K562 (cell line): ENCODE results near the gene SLC38A7. TPM values are rescaled to one million over a fixed set of nuclear protein-coding genes. Genes with fewer than 3 reads are reported as not detected.

Source experiments
- ATAC-seq: fragments of 200-7000 bp; cut with Tn5 transposase; 3 replicates; pipeline ENCODE4 v1.9.1; 2020; ENCODE audit warnings: moderate library complexity
- BruUV-seq: library from RNA; stranded (reverse); fragments of 400-500 nt; replicated peaks from 2 replicates; lab custom pipeline; 2021; lab: Mats Ljungman, UMichigan
- CTCF ChIA-PET: fragments of 300-600 bp; formaldehyde crosslinking; extraction: SDS; loops from one replicate; lab custom pipeline; 2021; ENCODE audit warnings: low intra/inter-chr PET ratio; lab: Yijun Ruan, JAX
- POLR2A ChIA-PET: fragments of 300-600, 350-650 bp; sonication (Branson Sonifier 250); formaldehyde crosslinking; extraction: SDS; loops from one replicate; lab custom pipeline; 2021; ENCODE audit warnings: antibody characterized with exemption, inconsistent platforms; lab: Yijun Ruan, JAX
- DNase-seq, 4 experiments: peaks; one replicate each; pipeline versions ENCODE4 v3.0.0 to v3.0.0-alpha.2; 2011 to 2018; ENCODE audit warnings: low spot score in 3 of 4, mixed read lengths in 3 of 4; ENCODE audit errors: extremely low read depth in 1 of 4
- FAIRE-seq: peaks from 2 replicates; lab custom pipeline; 2011; peaks lifted over from hg19 to GRCh38; lab: Jason Lieb, UNC
- H2AFZ ChIP-seq: 2 replicates; pipeline ENCODE4 v1.6.0; 2011; ENCODE audit warnings: low read depth, low read length, control low read depth, inconsistent platforms
- H3K27ac ChIP-seq: fragments of 200-600 bp; 3 replicates; pipeline ENCODE4 v1.8.0; 2011; ENCODE audit warnings: low read depth, mild to moderate bottlenecking, control low read depth, inconsistent platforms, low read length, moderate library complexity, mixed read lengths; ENCODE audit errors: extremely low read depth
- H3K27me3 ChIP-seq, 2 experiments: fragments of 300-600 bp in 1 of 2; 2 replicates in 1 of 2; 3 replicates in 1 of 2; pipeline versions ENCODE4 v1.6.0 to v1.8.0; 2011; ENCODE audit warnings: inconsistent platforms in 2 of 2, low read length in 2 of 2, mild to moderate bottlenecking in 1 of 2, mixed read lengths in 1 of 2, moderate library complexity in 1 of 2; ENCODE audit not compliant: control insufficient read depth in 2 of 2, insufficient read depth in 2 of 2
- H3K36me3 ChIP-seq: fragments of 300-600 bp; 3 replicates; pipeline ENCODE4 v1.8.0; 2011; ENCODE audit warnings: mild to moderate bottlenecking, low read length, inconsistent platforms; ENCODE audit not compliant: control insufficient read depth, insufficient read depth
- H3K4me1 ChIP-seq, 2 experiments: fragments of 200-600 bp in 1 of 2; replicated peaks in 1 of 2; 2 replicates in 1 of 2; 3 replicates in 1 of 2; pipeline versions ENCODE4 v1.5.1 to v1.8.0; 2011; ENCODE audit warnings: inconsistent platforms in 2 of 2, low read length in 2 of 2, mild to moderate bottlenecking in 1 of 2, mixed read lengths in 1 of 2, moderate library complexity in 1 of 2; ENCODE audit not compliant: control insufficient read depth in 2 of 2, insufficient read depth in 2 of 2
- H3K4me2 ChIP-seq: 2 replicates; pipeline ENCODE4 v1.6.1; 2011; ENCODE audit warnings: low read length, control low read depth, inconsistent platforms, mixed read lengths; ENCODE audit not compliant: insufficient read depth
- H3K4me3 ChIP-seq: fragments of 200-600 bp; sonication (generic), shearing (Covaris generic); 2 replicates; pipeline ENCODE4 v1.5.1; 2016; ENCODE audit warnings: control low read depth, inconsistent platforms
- H3K79me2 ChIP-seq: fragments of 200-600 bp; 3 replicates; pipeline ENCODE4 v1.8.0; 2011; ENCODE audit warnings: low read length, inconsistent platforms; ENCODE audit not compliant: control insufficient read depth, insufficient read depth
- H3K9ac ChIP-seq, 2 experiments: 2 replicates each; pipeline versions ENCODE4 v1.6.0 to v1.6.1; 2011; ENCODE audit warnings: low read depth in 2 of 2, low read length in 2 of 2, control low read depth in 1 of 2, inconsistent platforms in 1 of 2, mild to moderate bottlenecking in 1 of 2, mixed read lengths in 1 of 2; ENCODE audit not compliant: insufficient read depth in 1 of 2
- H3K9me1 ChIP-seq: one replicate; pipeline ENCODE4 v1.6.0; 2011; ENCODE audit warnings: inconsistent platforms, mild to moderate bottlenecking, low read length, moderate library complexity; ENCODE audit not compliant: control insufficient read depth, insufficient read depth
- H3K9me3 ChIP-seq: replicated peaks from 2 replicates; pipeline ENCODE4 v1.5.1; 2011; ENCODE audit warnings: low read depth, low read length, inconsistent platforms; ENCODE audit not compliant: control insufficient read depth, insufficient read depth
- H4K20me1 ChIP-seq: replicated peaks from 2 replicates; pipeline ENCODE4 v1.6.1; 2011; ENCODE audit warnings: low read length, inconsistent platforms, mixed read lengths; ENCODE audit not compliant: control insufficient read depth, insufficient read depth
- ELK1 ChIP-seq: sonication (generic); formaldehyde crosslinking; IDR thresholded peaks from 2 replicates; pipeline ENCODE4 v1.8.1; 2022; ENCODE audit warnings: missing genetic modification reagents
- FOXJ2 ChIP-seq: fragments of 200-800 bp; sonication (Bioruptor generic); IDR thresholded peaks from 2 replicates; pipeline ENCODE4 v1.6.1; 2016; ENCODE audit warnings: missing genetic modification characterization, missing compliant biosample characterization
- GATA2 ChIP-seq: sonication (generic); formaldehyde crosslinking; IDR thresholded peaks from 2 replicates; pipeline ENCODE4 v1.4.0; 2020; ENCODE audit warnings: mild to moderate bottlenecking, missing genetic modification reagents
- GTF2E2 ChIP-seq: fragments of 200-800 bp; sonication (Bioruptor generic); IDR thresholded peaks from 2 replicates; pipeline ENCODE4 v1.6.1; 2016; ENCODE audit warnings: missing genetic modification characterization, missing compliant biosample characterization
- HMBOX1 ChIP-seq: sonication (generic); IDR thresholded peaks from 2 replicates; pipeline ENCODE4 v1.6.1; 2016
- HNRNPH1 ChIP-seq: fragments of 200-400 bp; formaldehyde crosslinking; optimal IDR thresholded peaks from 2 replicates; pipeline ENCODE3; 2017; ENCODE audit warnings: low read depth, mild to moderate bottlenecking, low read length, moderate library complexity
- RBM39 ChIP-seq: fragments of 200-400 bp; formaldehyde crosslinking; optimal IDR thresholded peaks from 2 replicates; pipeline ENCODE3; 2018; ENCODE audit warnings: low read depth, low read length
- SRF ChIP-seq, 2 experiments: fragments of 250-450, 450-650 bp in 1 of 2; sonication (Bioruptor Pico) in 1 of 2; sonication (generic) in 1 of 2; formaldehyde crosslinking; IDR thresholded peaks; 2 replicates each; pipeline versions ENCODE4 v1.5.0 to v1.5.1; 2020 to 2022; ENCODE audit warnings: mild to moderate bottlenecking in 1 of 2, missing genetic modification reagents in 1 of 2
- TRIM24 ChIP-seq, 2 experiments: fragments of 450-650 bp; IDR thresholded peaks; 2 replicates each; pipeline ENCODE4 v1.6.1; 2016
- WGBS: fragments of 100-300 bp; shearing (Covaris generic); methylation state at CpG from one replicate; pipeline ENCODE4 v1.1.6; 2016; ENCODE audit warnings: low coverage, mixed read lengths; ENCODE audit not compliant: insufficient coverage; ENCODE audit errors: missing lambda C conversion rate; 5-methylcytosine and 5-hydroxymethylcytosine counted together
- in situ Hi-C: fragments of 300-500 bp; cut with MboI; formaldehyde crosslinking; loops from 4 replicates; pipeline ENCODE4 v1.15.0; 2018; ENCODE audit warnings: inconsistent platforms, mixed read lengths
- intact Hi-C: fragments of 100-400 bp; cut with micrococcal nuclease; formaldehyde crosslinking; loops from 2 replicates; pipeline ENCODE4 v1.14.2; 2022
- polyA plus RNA-seq, 8 experiments: library from polyadenylated mRNA; depleted of rRNA in 4 of 8; stranded (reverse) in 5 of 8; unstranded in 3 of 8; fragments of >200 nt; fragmentation: Nextera tagmentation in 2 of 8; fragmentation: Illumina TruSeq in 1 of 8; extraction: Ambion mirVana in 2 of 8; extraction: Trizol in 1 of 8; gene quantifications; 2 replicates each; pipeline versions ENCODE4 v1.2.1 to v1.2.3, GENCODE V29; 2011 to 2014; ENCODE audit warnings: inconsistent platforms in 1 of 8, missing spikeins in 1 of 8
- total RNA-seq, 7 experiments: library from RNA; depleted of rRNA in 6 of 7; stranded (reverse); fragments of >200 nt in 6 of 7; fragmentation: Illumina TruSeq in 2 of 7; extraction: Trizol in 2 of 7; gene quantifications; 2 replicates each; pipeline versions ENCODE4 v1.2.1 to v1.2.3, GENCODE V29; 2011 to 2021; ENCODE audit warnings: low replicate concordance in 1 of 7

The SLC38A7 gene
- total and polyA plus RNA-seq, 9 of the 15 experiments (the other 6 are each of a cell fraction or from before 2014, with no cell fraction given), result 2.7 to 12.2 (median 6.5) TPM

DNA sequence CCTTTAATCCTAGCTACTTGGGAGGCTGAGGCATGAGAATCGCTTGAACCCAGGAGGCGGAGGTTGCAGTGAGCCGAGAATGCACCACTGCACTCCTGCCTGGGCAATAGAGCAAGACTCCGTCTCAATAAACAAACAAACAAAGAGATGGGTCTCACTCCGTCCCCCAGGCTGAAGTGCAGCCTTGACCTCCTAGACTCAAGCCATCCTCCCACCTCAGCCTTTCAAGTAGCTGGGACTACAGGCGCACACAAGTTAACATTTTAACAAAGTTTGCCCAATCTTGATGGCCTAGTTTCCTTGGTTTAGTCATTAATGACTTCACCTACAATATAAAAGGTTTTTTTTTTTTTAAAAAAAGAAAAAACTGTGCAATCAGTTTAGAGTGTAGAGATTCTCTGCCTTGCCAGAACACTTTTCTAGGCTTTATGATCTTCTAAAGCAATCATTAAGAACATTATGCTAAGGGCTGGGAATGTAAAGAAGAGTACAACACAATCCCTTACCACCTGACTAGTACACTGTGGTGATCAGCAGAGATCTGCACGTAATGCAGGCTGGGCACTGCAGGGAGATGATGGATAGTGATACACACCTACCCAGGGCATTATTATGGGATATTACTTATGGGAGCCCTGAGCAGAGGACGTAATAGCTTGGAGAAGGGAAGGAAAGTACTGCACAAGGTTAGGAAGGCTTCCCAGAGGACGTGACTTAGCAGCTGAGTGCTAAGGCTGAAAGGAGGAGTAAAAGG lies 42.6 kb upstream of the SLC38A7 start:
- no peaks in the 10 kb centered on the region for H3K9me3 ChIP-seq
- H3K4me2 ChIP-seq, result no peak overlapping the region
- in situ Hi-C loops, result no loop called here
- no peaks in the 10 kb centered on the region for H3K9me1 ChIP-seq
- H2AFZ ChIP-seq, result no peak overlapping the region
- no peak for TF ChIP-seq GTF2E2 (tag)
- no peak for TF ChIP-seq ELK1 (CRISPR knock-in tag)
- no peak for TF ChIP-seq FOXJ2 (tag)
- no peak for TF ChIP-seq RBM39
- TF ChIP-seq SRF (CRISPR knock-in tag; IDR thresholded peaks at IDR 0.05), result no peak
- no peak for TF ChIP-seq HMBOX1
- TF ChIP-seq HNRNPH1, result no peak
- TF ChIP-seq GATA2 (CRISPR knock-in tag), result no peak
- TF ChIP-seq TRIM24 (IDR thresholded peaks at IDR 0.05), result no peak
- TF ChIP-seq, all 486 proteins: peak for 0
- DNase-seq (no peak), ATAC-seq (no peak; the same call in 2 of the 3 replicates), FAIRE-seq (no peak)
- BruUV-seq, result no TSS peak
- Histone ChIP-seq H3K36me3 (peaks cover 71% of the 10 kb centered on the region), H3K27me3 (no peaks in the 10 kb centered on the region), H4K20me1 (no peaks in the 10 kb centered on the region; the same call in 1 of the 2 replicates), H3K79me2 (peaks cover 58% of the 10 kb centered on the region), H3K27ac (no peak overlapping the region), H3K4me3 (no peak overlapping the region), H3K4me1 (no peaks in the 10 kb centered on the region; a peak in 1 of 5 replicates), H3K9ac (no peak overlapping the region)
- ChIA-PET POLR2A (interaction anchor here (0.8 kb wide), 1 partner anchor 628 kb away, joined by 4 read pairs; no protein-coding TSS in a partner anchor), CTCF (no interaction called here)
- intact Hi-C loops, result no loop called here
- 82% methylated on average over 9 of the region's 9 CpGs for WGBS
